Measurements from ENCODE around the gene SPRED2.

Gene SPRED2

GRCh38 chr2:65476778-65477177, 44.4 kb upstream of the SPRED2 start:
- TF ChIP-seq POLR2AphosphoS5 (IDR thresholded peaks at IDR 0.05; ENCODE audit: low read depth, low read length) (no peak), REST (IDR thresholded peaks at IDR 0.05; ENCODE audit: insufficient read depth in 1 of 2, low read depth in 2 of 2, low read length in 2 of 2) (no peak), TAF1 (IDR thresholded peaks at IDR 0.05; ENCODE audit: borderline replicate concordance, insufficient read depth, low read length) (no peak), FOXP2 (optimal IDR thresholded peaks at IDR 0.05; ENCODE audit: borderline replicate concordance, extremely low read depth, extremely low read length, insufficient read depth) (no peak), SIN3A (IDR thresholded peaks at IDR 0.05; ENCODE audit: borderline replicate concordance, insufficient read depth, low read length) (no peak)

- TF ChIP-seq SIN3A (IDR thresholded peaks at IDR 0.05; ENCODE audit: borderline replicate concordance, insufficient read depth, low read length): no peak
- no peak for TF ChIP-seq TAF1 (IDR thresholded peaks at IDR 0.05; ENCODE audit: borderline replicate concordance, insufficient read depth, low read length)
Measured at GRCh38 chr2:65475000-65475399, 42.6 kb upstream of the SPRED2 start.

DNA sequence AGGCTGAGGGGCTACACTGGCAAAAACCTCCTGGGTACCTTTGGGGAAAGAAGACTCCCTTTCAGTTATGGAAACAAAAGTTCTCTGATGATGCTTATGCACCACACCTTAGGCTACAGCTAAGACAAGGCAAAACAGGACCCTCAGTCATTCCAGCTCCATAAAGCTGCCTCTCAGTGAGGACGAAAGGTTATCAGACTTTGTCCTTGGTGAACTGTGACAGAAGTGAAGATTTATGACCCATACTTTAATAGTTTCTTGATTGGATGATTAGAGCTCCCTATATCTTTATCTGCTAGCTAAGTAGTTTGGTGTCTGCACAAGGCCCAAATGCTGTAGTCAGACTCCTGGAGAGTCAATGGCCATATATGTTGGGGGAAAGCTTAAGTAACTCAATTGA, 40.6 kb upstream of the SPRED2 start:
- TF ChIP-seq FOXP2 (optimal IDR thresholded peaks at IDR 0.05; ENCODE audit: borderline replicate concordance, extremely low read depth, extremely low read length, insufficient read depth): no peak
- no peak for TF ChIP-seq SIN3A (IDR thresholded peaks at IDR 0.05; ENCODE audit: borderline replicate concordance, insufficient read depth, low read length)
- TF ChIP-seq POLR2AphosphoS5 (IDR thresholded peaks at IDR 0.05; ENCODE audit: low read depth, low read length): no peak
- TF ChIP-seq REST (IDR thresholded peaks at IDR 0.05; ENCODE audit: insufficient read depth in 1 of 2, low read depth in 2 of 2, low read length in 2 of 2): no peak
- TF ChIP-seq TAF1 (IDR thresholded peaks at IDR 0.05; ENCODE audit: borderline replicate concordance, insufficient read depth, low read length): no peak

DNA sequence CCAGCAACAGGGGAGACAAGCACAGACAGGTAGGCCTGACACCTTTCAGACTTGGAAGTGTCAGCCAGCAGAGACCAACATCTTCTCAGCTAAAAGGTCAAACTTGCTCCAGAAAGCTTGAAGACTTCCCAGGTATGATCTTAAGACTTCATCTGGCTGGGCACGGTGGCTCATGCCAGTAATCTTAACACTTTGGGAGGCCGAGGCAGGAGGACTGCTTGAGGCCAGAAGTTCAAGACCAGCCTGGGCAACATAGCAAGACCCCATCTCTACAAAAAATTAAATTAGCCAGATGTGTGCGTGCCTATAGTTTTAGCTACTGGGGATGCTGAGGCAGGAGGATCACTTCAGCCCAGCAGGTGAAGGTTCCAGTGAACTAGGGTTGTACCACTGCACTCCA, 39.0 kb upstream of the SPRED2 start:
- TF ChIP-seq FOXP2 (optimal IDR thresholded peaks at IDR 0.05; ENCODE audit: borderline replicate concordance, extremely low read depth, extremely low read length, insufficient read depth): no peak
- TF ChIP-seq SIN3A (IDR thresholded peaks at IDR 0.05; ENCODE audit: borderline replicate concordance, insufficient read depth, low read length): no peak
- TF ChIP-seq TAF1 (IDR thresholded peaks at IDR 0.05; ENCODE audit: borderline replicate concordance, insufficient read depth, low read length): no peak
- no peak for TF ChIP-seq REST (IDR thresholded peaks at IDR 0.05; ENCODE audit: insufficient read depth in 1 of 2, low read depth in 2 of 2, low read length in 2 of 2)

DNA sequence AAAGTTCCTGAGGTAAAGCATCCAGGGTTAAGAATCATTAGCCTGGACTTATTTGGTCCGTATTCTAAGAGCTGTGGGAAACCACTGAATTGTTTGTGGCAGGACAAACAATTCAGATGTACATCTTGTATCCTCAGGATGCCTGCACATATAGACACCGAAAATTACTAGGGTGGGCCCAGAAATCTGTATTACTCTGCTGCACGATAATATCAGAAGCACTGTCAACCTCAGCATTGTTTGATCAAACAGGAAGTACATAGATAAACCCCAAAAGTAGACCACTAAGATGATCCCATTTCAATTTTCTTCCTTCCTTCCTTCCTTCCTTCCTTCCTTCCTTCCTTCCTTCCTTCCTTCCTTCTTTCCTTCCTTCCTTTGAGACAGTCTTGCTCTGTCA, 34.2 kb upstream of the SPRED2 start:
- TF ChIP-seq REST (IDR thresholded peaks at IDR 0.05; ENCODE audit: insufficient read depth in 1 of 2, low read depth in 2 of 2, low read length in 2 of 2) (no peak), POLR2AphosphoS5 (IDR thresholded peaks at IDR 0.05; ENCODE audit: low read depth, low read length) (no peak), SIN3A (IDR thresholded peaks at IDR 0.05; ENCODE audit: borderline replicate concordance, insufficient read depth, low read length) (no peak), FOXP2 (optimal IDR thresholded peaks at IDR 0.05; ENCODE audit: borderline replicate concordance, extremely low read depth, extremely low read length, insufficient read depth) (no peak), TAF1 (IDR thresholded peaks at IDR 0.05; ENCODE audit: borderline replicate concordance, insufficient read depth, low read length) (no peak)

Data from PFSK-1 (cell line).